Measurements from ENCODE around the gene CDK11A.
"Not testable (repeated sequence)": the region's sequence is repeated elsewhere in the genome, so short reads cannot be mapped to it uniquely, and the experiment has no call there.

Gene CDK11A

GRCh38 chr1:1674806-1675205, 49.4 kb downstream of the CDK11A start:
- H3K27me3 ChIP-seq (replicated peaks); H3K27ac ChIP-seq; DNase-seq; in situ Hi-C loops (cut with HindIII; ENCODE audit: low pct_ligation_motif_present, low sequenced_read_pairs); H3K4me3 ChIP-seq (ENCODE audit: low read depth, low read length): not testable (repeated sequence)
- peaks cover 28% of the 10 kb centered on the region for H3K36me3 ChIP-seq (replicated peaks)

DNA sequence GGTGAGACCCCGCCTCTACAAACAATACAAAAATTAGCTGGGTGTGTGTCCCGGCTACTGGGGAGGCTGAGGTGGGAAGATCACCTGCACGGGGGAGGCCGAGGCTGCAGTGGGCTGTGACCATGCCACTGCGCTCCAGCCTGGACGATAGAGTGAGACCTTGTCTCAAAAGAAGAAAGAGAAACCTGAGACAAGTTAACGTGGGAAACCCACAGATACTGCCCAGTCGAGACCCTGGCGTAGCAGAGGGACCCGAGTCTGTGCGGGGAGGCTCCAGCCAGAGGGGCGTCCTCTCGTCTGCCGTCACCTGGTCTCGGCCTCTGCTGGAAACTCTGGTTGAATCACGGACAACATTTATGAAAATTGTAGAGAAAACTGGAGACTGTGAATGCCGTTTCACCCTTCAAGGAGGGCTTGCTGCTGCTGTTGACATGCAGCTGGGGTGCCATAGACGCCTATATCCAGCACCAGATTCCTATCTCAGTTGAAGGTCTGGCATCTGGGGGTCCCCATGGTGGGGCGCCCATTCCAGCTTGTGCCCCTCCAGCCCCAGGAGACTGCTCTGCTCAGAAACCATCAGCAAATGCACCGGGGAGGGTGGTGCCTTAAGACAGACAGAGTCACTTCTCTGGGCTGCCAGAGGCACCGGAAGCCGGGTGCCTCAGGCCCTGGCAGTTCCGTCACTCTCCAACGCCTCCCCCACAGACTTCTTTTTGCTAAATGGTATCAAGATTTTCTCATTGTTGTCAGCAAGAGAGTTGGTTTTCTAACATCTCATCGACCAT, 51.8 kb downstream of the CDK11A start:
- DNase-seq: no peak
- H3K36me3 ChIP-seq (replicated peaks): peaks cover 33% of the 10 kb centered on the region
- H3K27me3 ChIP-seq (replicated peaks): no peaks in the 10 kb centered on the region
- H3K27ac ChIP-seq: no peak overlapping the region
- TF ChIP-seq, protein P1, sequence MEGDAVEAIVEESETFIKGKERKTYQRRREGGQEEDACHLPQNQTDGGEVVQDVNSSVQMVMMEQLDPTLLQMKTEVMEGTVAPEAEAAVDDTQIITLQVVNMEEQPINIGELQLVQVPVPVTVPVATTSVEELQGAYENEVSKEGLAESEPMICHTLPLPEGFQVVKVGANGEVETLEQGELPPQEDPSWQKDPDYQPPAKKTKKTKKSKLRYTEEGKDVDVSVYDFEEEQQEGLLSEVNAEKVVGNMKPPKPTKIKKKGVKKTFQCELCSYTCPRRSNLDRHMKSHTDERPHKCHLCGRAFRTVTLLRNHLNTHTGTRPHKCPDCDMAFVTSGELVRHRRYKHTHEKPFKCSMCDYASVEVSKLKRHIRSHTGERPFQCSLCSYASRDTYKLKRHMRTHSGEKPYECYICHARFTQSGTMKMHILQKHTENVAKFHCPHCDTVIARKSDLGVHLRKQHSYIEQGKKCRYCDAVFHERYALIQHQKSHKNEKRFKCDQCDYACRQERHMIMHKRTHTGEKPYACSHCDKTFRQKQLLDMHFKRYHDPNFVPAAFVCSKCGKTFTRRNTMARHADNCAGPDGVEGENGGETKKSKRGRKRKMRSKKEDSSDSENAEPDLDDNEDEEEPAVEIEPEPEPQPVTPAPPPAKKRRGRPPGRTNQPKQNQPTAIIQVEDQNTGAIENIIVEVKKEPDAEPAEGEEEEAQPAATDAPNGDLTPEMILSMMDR (IDR thresholded peaks at IDR 0.05; ENCODE audit: low read depth, low read length, missing control alignments): no peak
- H3K4me3 ChIP-seq (ENCODE audit: low read depth, low read length): no peak overlapping the region
- in situ Hi-C loops (cut with HindIII; ENCODE audit: low pct_ligation_motif_present, low sequenced_read_pairs): no loop called here

DNA sequence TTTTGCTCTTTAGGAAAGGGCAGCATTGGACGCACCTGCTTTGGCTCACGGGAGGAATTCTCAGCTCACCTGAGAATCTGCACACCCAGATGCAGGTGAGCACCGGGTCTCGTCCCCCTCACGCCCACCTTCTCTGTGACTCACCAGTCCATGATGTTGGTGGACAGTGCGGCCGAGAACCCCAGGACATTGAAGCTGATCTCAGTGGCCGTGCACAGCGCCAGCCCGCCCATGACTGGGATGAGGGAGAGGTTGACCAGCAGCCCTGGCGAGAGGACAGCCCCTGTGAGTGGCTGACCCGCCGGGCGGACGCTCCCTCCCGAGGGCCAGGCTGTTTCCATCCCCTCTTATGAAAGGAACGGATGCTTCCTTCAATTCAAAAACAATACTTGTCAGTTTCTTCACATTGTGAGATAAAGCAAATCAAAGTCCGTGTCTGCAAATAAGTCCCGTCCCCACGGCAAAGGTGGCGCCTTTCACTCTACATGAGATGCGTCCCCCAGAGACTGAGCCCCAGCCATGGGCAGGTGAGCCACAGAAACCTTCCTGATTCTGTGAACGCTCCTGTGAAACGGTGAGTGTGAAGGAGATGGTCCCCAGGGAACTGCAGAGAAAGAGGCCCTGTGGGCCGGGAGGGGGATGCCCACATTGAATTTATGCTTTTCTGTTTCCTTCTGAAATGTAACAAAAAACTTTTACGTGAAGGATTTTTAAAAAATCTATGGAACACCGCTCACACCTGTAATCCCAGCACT, 52.6 kb downstream of the CDK11A start:
- DNase-seq: no peak
- H3K27me3 ChIP-seq (replicated peaks): no peaks in the 10 kb centered on the region
- no peak overlapping the region for H3K4me3 ChIP-seq (ENCODE audit: low read depth, low read length)
- no peak overlapping the region for H3K27ac ChIP-seq
- H3K36me3 ChIP-seq (replicated peaks): peaks cover 35% of the 10 kb centered on the region
- in situ Hi-C loops (cut with HindIII; ENCODE audit: low pct_ligation_motif_present, low sequenced_read_pairs): no loop called here
- TF ChIP-seq, protein P1 (IDR thresholded peaks at IDR 0.05; ENCODE audit: low read depth, low read length, missing control alignments): no peak

GRCh38 chr1:1670866-1671265, 53.3 kb downstream of the CDK11A start:
- no peaks in the 10 kb centered on the region for H3K27me3 ChIP-seq (replicated peaks)
- no peak overlapping the region for H3K4me3 ChIP-seq (ENCODE audit: low read depth, low read length)
- TF ChIP-seq, protein P1 (IDR thresholded peaks at IDR 0.05; ENCODE audit: low read depth, low read length, missing control alignments): no peak
- in situ Hi-C loops (cut with HindIII; ENCODE audit: low pct_ligation_motif_present, low sequenced_read_pairs): no loop called here
- peaks cover 40% of the 10 kb centered on the region for H3K36me3 ChIP-seq (replicated peaks)
- no peak for DNase-seq
- no peak overlapping the region for H3K27ac ChIP-seq

DNA sequence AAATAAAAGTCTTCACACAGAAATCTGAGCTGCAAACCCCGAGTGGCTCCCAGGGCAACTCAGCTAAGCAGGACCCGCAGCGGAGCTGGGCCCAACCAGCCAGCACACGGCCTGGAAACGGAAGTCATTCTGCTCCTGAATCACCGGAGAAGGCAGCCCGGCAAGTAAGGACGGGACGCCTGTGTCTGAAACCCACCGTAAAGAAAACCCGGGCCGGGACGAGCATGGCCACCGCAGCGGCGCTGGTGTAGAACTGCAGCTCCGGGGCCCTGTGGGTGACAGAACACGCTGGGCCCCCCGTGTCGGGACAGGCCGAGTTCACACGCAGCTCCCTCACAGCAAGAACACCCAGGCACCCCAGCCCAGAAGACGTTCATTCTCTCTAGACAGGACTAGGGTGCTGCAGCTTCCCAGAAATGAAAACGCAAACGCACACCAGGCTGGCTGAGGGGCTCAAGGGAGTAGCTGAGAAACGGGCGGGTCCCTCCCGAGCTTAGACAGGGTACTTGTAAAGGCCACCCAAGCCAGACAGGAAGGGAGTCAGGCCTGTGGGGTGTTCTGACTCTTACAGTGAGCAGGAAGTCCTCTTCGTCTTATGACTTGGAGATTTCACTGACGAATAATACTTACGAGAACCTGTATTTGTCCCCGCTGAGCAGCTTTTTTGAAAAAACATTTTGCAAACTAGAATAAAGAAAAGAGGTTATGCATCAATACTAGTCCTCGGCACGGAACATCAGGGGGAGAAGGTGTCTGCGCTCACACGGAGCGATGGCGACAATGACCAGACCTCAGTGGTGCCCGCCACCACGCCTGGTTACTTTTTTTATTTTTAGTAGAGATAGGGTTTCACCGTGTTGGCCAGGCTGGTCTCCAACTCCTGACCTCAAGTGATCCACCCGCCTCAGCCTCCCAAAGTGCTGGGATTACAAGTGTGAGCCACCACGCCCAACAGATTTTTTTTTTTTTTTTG, 54.4 kb downstream of the CDK11A start:
- Histone ChIP-seq H3K4me3 (ENCODE audit: low read depth, low read length) (no peak overlapping the region), H3K27ac (no peak overlapping the region), H3K36me3 (replicated peaks) (peaks cover 51% of the 10 kb centered on the region), H3K27me3 (replicated peaks) (no peaks in the 10 kb centered on the region)
- TF ChIP-seq, protein P1 (IDR thresholded peaks at IDR 0.05; ENCODE audit: low read depth, low read length, missing control alignments): no peak
- in situ Hi-C loops (cut with HindIII; ENCODE audit: low pct_ligation_motif_present, low sequenced_read_pairs): no loop called here
- no peak for DNase-seq

Measured in brain microvascular endothelial cell (primary cell).